ENCODE data around the gene FCMR. TPM values are rescaled to one million over a fixed set of nuclear protein-coding genes. Genes with fewer than 3 reads are reported as not detected.
"Not testable (repeated sequence)": the region's sequence is repeated elsewhere in the genome, so short reads cannot be mapped to it uniquely, and the experiment has no call there.

FCMR gene
- total RNA-seq, 1 donor from 2014 or later: 5.0 TPM

DNA sequence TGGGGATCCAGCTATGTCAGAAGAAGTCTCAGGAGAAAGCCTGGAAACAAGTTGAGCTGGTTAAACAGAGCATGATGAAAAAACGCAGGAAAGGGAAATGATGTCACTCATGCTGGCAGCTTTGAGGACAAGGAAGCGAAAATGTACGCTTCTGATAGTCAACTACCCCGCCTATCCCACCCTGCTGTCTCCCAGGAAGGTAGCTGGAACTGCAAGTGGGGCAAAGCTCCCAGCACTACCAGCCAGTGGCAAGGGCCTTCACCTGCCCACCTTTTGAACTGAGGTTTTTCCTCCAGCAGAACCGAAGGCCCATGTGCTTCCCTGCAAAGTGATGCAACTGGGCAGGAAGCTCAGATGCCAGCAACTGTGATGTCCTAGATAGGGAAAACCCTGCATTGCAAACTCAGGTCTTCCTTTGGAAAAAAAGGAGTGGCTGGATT is 62.6 kb downstream of the FCMR start:
- DNase-seq (ENCODE audit: low spot score): no peak
- intact Hi-C loops (cut with DNase I): no loop called here
- ATAC-seq: no peak

GRCh38 chr1:206856674-206857464 is 64.9 kb downstream of the FCMR start:
- no peak for ATAC-seq
- intact Hi-C loops (cut with DNase I): no loop called here
- no peak for DNase-seq (ENCODE audit: low spot score)

DNA sequence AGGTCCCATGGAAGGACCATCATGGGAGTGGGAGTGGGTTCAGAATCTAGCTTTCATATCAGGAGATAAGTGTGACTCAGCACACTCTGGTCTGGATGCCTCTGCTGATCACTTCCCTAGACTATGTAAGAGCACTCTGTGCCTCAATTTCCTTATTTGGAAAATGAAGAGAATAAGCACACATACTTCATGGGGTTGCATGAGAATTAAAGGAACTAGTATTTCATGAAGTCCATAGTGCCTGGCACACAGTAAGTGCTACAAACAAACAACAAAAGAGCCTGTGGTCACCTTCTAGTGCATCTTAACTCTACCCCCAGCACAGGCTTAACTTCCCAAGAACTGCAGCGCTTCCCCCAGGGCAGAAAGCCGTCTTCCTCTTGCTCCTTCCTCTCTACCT is 65.9 kb downstream of the FCMR start:
- ATAC-seq (no peak), DNase-seq (ENCODE audit: low spot score) (no peak)
- intact Hi-C loops (cut with DNase I): no loop called here

DNA sequence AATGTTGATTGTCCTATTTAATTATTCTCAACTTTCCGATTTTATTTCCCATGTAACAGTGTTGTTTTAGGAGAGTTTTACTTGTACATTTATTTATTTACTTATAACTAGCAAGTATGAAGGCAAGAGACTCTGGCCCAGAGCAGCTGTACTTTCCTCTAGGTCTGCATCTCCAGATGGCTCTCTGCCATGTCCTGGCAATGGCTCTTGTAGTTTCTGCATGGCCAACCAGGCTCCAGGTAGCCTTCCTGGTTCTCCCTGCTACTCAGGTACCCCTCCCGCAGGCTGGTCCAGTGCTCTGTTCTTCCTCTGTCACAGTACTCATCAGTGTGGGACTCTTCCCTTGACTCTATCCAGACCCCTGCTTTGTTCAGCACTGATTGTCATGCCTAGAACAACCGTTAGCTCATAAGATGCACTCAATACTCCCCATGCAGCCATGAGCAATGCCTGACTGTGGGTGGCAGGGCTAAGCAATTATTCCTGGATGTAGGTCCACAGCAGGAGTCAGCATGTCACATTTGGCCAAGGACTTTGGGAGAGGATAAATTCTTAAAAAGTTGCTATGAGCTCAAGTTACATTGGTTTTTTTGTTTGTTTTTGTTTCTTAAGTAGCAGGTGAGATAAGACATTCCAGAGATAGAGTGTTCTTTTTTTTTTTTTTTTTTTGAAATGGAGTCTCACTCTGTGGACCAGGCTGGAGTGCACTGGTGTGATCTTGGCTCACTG is 67.2 kb downstream of the FCMR start:
- DNase-seq (ENCODE audit: low spot score): no peak
- no peak for ATAC-seq
- intact Hi-C loops (cut with DNase I): no loop called here

DNA sequence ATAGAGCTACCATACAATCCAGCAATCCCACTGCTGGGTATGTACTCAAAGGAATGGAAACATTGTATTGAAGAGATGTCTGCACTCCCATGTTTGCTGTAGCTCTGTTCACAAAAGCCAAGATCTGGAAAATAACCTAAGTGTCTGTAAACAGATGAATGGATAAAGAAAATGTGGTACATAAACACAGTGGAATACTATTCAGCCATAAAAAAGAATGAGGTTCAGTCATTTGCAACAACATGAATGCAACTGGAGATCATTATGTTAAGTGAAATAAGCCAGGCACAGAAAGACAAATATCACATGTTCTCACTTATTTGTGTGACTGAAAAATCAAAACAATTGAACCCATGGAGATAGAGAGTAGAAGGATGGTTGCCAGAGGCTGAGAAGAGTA is 68.0 kb downstream of the FCMR start:
- ATAC-seq; DNase-seq (ENCODE audit: low spot score); intact Hi-C loops (cut with DNase I): not testable (repeated sequence)

Other genes starting within 250 kb of the FCMR start
- gene MAPKAPK2, start 237.0 kb downstream of the FCMR start, total RNA-seq: 56.3 TPM
- gene IL19, start 151.2 kb downstream of the FCMR start, total RNA-seq: not detected
- 1.1 TPM for gene IL10, start 149.4 kb downstream of the FCMR start, total RNA-seq
- not detected for gene IL20, start 56.3 kb downstream of the FCMR start, total RNA-seq
- not detected for gene IL24, start 24.5 kb downstream of the FCMR start, total RNA-seq
- 0.49 TPM for gene PIGR, start 24.5 kb upstream of the FCMR start, total RNA-seq
- not detected for gene FCAMR, start 48.5 kb upstream of the FCMR start, total RNA-seq
- gene C1orf116, start 110.8 kb upstream of the FCMR start, total RNA-seq: 0.49 TPM
- 15.3 TPM for gene YOD1, start 129.3 kb upstream of the FCMR start, total RNA-seq
- gene PFKFB2, start 131.3 kb upstream of the FCMR start, total RNA-seq: 16.7 TPM
- 1.8 TPM for gene C4BPB, start 166.9 kb upstream of the FCMR start, total RNA-seq
- gene C4BPA, start 182.3 kb upstream of the FCMR start, total RNA-seq: 0.27 TPM